ENCODE measurements around the gene TMEM253.

TMEM253 gene

GRCh38 chr14:21063479-21063878 lies 37.4 kb upstream of the TMEM253 start:
- no peaks in the 10 kb centered on the region for H3K36me3 Mint-ChIP-seq (ENCODE audit: insufficient read depth)
- H3K27me3 Mint-ChIP-seq: peaks cover 81% of the 10 kb centered on the region
- H3K4me3 Mint-ChIP-seq: no peak overlapping the region
- H3K27ac Mint-ChIP-seq (ENCODE audit: low read depth): no peak overlapping the region
- H3K9me3 Mint-ChIP-seq: no peaks in the 10 kb centered on the region
- ATAC-seq (replicated peaks; ENCODE audit: extremely low read depth, poor library complexity, severe bottlenecking) (no peak), DNase-seq (ENCODE audit: low spot score in 2 of 2) (no peak)
- peaks cover 3% of the 10 kb centered on the region for H3K4me1 Mint-ChIP-seq

GRCh38 chr14:21066882-21067502 lies 33.9 kb upstream of the TMEM253 start:
- Mint-ChIP-seq H3K9me3 (no peaks in the 10 kb centered on the region), H3K4me1 (peaks cover 33% of the 10 kb centered on the region), H3K4me3 (no peak overlapping the region), H3K27me3 (peaks cover 94% of the 10 kb centered on the region), H3K27ac (ENCODE audit: low read depth) (no peak overlapping the region), H3K36me3 (ENCODE audit: insufficient read depth) (peaks cover 3% of the 10 kb centered on the region)
- DNase-seq (ENCODE audit: low spot score in 2 of 2) (no peak), ATAC-seq (replicated peaks; ENCODE audit: extremely low read depth, poor library complexity, severe bottlenecking) (no peak)

- peak overlapping the region; percentile 76 for H3K27ac Mint-ChIP-seq (ENCODE audit: low read depth)
- peak; percentile 42 to 44 for DNase-seq (ENCODE audit: low spot score in 2 of 2)
- H3K4me1 Mint-ChIP-seq: peaks cover 34% of the 10 kb centered on the region
- peak; percentile 54 for ATAC-seq (replicated peaks; ENCODE audit: extremely low read depth, poor library complexity, severe bottlenecking)
- no peaks in the 10 kb centered on the region for H3K9me3 Mint-ChIP-seq
- H3K27me3 Mint-ChIP-seq: peaks cover 94% of the 10 kb centered on the region
- peak overlapping the region; percentile 82 for H3K4me3 Mint-ChIP-seq
- peaks cover 3% of the 10 kb centered on the region for H3K36me3 Mint-ChIP-seq (ENCODE audit: insufficient read depth)
Measured at GRCh38 chr14:21068521-21069387, 32.1 kb upstream of the TMEM253 start.

- no peak for DNase-seq (ENCODE audit: low spot score in 2 of 2)
- H3K9me3 Mint-ChIP-seq: no peaks in the 10 kb centered on the region
- H3K27ac Mint-ChIP-seq (ENCODE audit: low read depth): peak overlapping the region; percentile 76
- peaks cover 3% of the 10 kb centered on the region for H3K36me3 Mint-ChIP-seq (ENCODE audit: insufficient read depth)
- H3K4me3 Mint-ChIP-seq: peak overlapping the region; percentile 82
- peaks cover 94% of the 10 kb centered on the region for H3K27me3 Mint-ChIP-seq
- no peak for ATAC-seq (replicated peaks; ENCODE audit: extremely low read depth, poor library complexity, severe bottlenecking)
- H3K4me1 Mint-ChIP-seq: peaks cover 34% of the 10 kb centered on the region
Measured at GRCh38 chr14:21069388-21070082, 31.3 kb upstream of the TMEM253 start.

GRCh38 chr14:21070083-21070609 lies 30.7 kb upstream of the TMEM253 start, which contains the start of gene ARHGEF40:
TSS of gene ARHGEF40 (plus strand) at chr14:21070304. CDS start at chr14:21070397, 93 bp downstream.
- DNase-seq (ENCODE audit: low spot score in 2 of 2) (no peak), ATAC-seq (replicated peaks; ENCODE audit: extremely low read depth, poor library complexity, severe bottlenecking) (no peak)
- Mint-ChIP-seq H3K9me3 (no peaks in the 10 kb centered on the region), H3K36me3 (ENCODE audit: insufficient read depth) (peaks cover 3% of the 10 kb centered on the region), H3K27ac (ENCODE audit: low read depth) (peak within 1 kb of the TSS; percentile 83), H3K4me1 (peaks cover 34% of the 10 kb centered on the region), H3K4me3 (peak within 1 kb of the TSS; percentile 82), H3K27me3 (peaks cover 89% of the 10 kb centered on the region)

GRCh38 chr14:21070610-21071224 lies 30.1 kb upstream of the TMEM253 start:
- Mint-ChIP-seq H3K9me3 (no peaks in the 10 kb centered on the region), H3K27ac (ENCODE audit: low read depth) (peak overlapping the region; percentile 83), H3K4me3 (peak overlapping the region; percentile 82), H3K4me1 (peaks cover 34% of the 10 kb centered on the region), H3K36me3 (ENCODE audit: insufficient read depth) (peaks cover 3% of the 10 kb centered on the region), H3K27me3 (peaks cover 84% of the 10 kb centered on the region)
- peak; percentile 20 for ATAC-seq (replicated peaks; ENCODE audit: extremely low read depth, poor library complexity, severe bottlenecking)
- DNase-seq (ENCODE audit: low spot score in 2 of 2): no peak

- H3K4me1 Mint-ChIP-seq: peaks cover 34% of the 10 kb centered on the region
- ATAC-seq (replicated peaks; ENCODE audit: extremely low read depth, poor library complexity, severe bottlenecking): peak; percentile 41
Measured at GRCh38 chr14:21071225-21072030, 29.4 kb upstream of the TMEM253 start.

GRCh38 chr14:21072031-21072473 lies 28.8 kb upstream of the TMEM253 start:
- no peaks in the 10 kb centered on the region for H3K9me3 Mint-ChIP-seq
- ATAC-seq (replicated peaks; ENCODE audit: extremely low read depth, poor library complexity, severe bottlenecking) (no peak), DNase-seq (ENCODE audit: low spot score in 2 of 2) (no peak)
- peaks cover 34% of the 10 kb centered on the region for H3K4me1 Mint-ChIP-seq
- H3K36me3 Mint-ChIP-seq (ENCODE audit: insufficient read depth): peaks cover 3% of the 10 kb centered on the region
- peak overlapping the region; percentile 82 for H3K4me3 Mint-ChIP-seq
- peaks cover 70% of the 10 kb centered on the region for H3K27me3 Mint-ChIP-seq
- no peak overlapping the region for H3K27ac Mint-ChIP-seq (ENCODE audit: low read depth)

More at GRCh38 chr14:21071225-21072030, 29.4 kb upstream of the TMEM253 start:
- DNase-seq (ENCODE audit: low spot score in 2 of 2): no peak
- H3K4me3 Mint-ChIP-seq: peak overlapping the region; percentile 82
- H3K36me3 Mint-ChIP-seq (ENCODE audit: insufficient read depth): peaks cover 3% of the 10 kb centered on the region
- H3K27me3 Mint-ChIP-seq: peaks cover 77% of the 10 kb centered on the region
- H3K9me3 Mint-ChIP-seq: no peaks in the 10 kb centered on the region
- peak overlapping the region; percentile 83 for H3K27ac Mint-ChIP-seq (ENCODE audit: low read depth)

GRCh38 chr14:21072781-21073339 lies 28.0 kb upstream of the TMEM253 start:
- H3K4me1 Mint-ChIP-seq: peaks cover 34% of the 10 kb centered on the region
- peaks cover 70% of the 10 kb centered on the region for H3K27me3 Mint-ChIP-seq
- no peak for DNase-seq (ENCODE audit: low spot score in 2 of 2)
- no peak overlapping the region for H3K27ac Mint-ChIP-seq (ENCODE audit: low read depth)
- H3K36me3 Mint-ChIP-seq (ENCODE audit: insufficient read depth): peaks cover 3% of the 10 kb centered on the region
- H3K9me3 Mint-ChIP-seq: no peaks in the 10 kb centered on the region
- ATAC-seq (replicated peaks; ENCODE audit: extremely low read depth, poor library complexity, severe bottlenecking): no peak
- H3K4me3 Mint-ChIP-seq: peak overlapping the region; percentile 82

- Mint-ChIP-seq H3K4me1 (peaks cover 27% of the 10 kb centered on the region), H3K9me3 (no peaks in the 10 kb centered on the region), H3K36me3 (ENCODE audit: insufficient read depth) (peaks cover 3% of the 10 kb centered on the region), H3K27me3 (peaks cover 66% of the 10 kb centered on the region), H3K4me3 (no peak overlapping the region), H3K27ac (ENCODE audit: low read depth) (no peak overlapping the region)
- DNase-seq (ENCODE audit: low spot score in 2 of 2) (no peak), ATAC-seq (replicated peaks; ENCODE audit: extremely low read depth, poor library complexity, severe bottlenecking) (no peak)
Measured at GRCh38 chr14:21073921-21074320, 26.9 kb upstream of the TMEM253 start.

Data from central memory CD8-positive, alpha-beta T cell (primary cell).